Subcutaneous adipose tissue (tissue), 4 donors: ENCODE results near the gene RCN1. TPM values are rescaled to one million over a fixed set of nuclear protein-coding genes. Genes with fewer than 3 reads are reported as not detected.

ENCODE experiments used
- total RNA-seq, 4 donors: library from RNA; depleted of rRNA; stranded (reverse); fragments of >200 nt; gene quantifications; one replicate each; pipeline ENCODE4 v1.1.0, GENCODE V29; 2016
- TF ChIP-seq, protein P1 (sequence below): fragments of 450-650 bp; IDR thresholded peaks from one replicate; pipeline ENCODE4 v1.5.1; 2016; ENCODE audit warnings: low read depth, mild to moderate bottlenecking, control low read depth, antibody characterized with exemption, moderate library complexity

Gene RCN1
- total RNA-seq, 4 donors from 2014 or later: 55.8 to 81.8 (median 64.9) TPM

DNA sequence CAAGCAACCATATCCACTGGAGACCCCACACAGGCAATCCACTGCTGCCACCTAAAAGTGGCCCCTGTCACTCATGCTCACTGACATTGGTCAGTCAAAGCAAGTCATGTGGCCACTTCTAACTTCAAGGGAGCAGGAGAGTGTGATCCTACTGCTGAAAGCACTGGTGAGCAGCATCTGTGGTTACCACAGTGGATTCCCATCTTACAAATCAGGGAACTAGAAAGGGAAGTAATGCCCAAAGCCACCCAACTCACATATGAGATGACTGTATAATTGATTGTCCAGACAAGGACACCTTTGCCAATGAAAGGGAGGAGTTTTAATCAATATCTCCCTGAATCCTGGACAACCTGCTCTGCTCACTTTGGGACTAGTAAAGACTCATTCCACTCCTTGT, 17.7 kb downstream of the RCN1 start:
- TF ChIP-seq, protein P1, sequence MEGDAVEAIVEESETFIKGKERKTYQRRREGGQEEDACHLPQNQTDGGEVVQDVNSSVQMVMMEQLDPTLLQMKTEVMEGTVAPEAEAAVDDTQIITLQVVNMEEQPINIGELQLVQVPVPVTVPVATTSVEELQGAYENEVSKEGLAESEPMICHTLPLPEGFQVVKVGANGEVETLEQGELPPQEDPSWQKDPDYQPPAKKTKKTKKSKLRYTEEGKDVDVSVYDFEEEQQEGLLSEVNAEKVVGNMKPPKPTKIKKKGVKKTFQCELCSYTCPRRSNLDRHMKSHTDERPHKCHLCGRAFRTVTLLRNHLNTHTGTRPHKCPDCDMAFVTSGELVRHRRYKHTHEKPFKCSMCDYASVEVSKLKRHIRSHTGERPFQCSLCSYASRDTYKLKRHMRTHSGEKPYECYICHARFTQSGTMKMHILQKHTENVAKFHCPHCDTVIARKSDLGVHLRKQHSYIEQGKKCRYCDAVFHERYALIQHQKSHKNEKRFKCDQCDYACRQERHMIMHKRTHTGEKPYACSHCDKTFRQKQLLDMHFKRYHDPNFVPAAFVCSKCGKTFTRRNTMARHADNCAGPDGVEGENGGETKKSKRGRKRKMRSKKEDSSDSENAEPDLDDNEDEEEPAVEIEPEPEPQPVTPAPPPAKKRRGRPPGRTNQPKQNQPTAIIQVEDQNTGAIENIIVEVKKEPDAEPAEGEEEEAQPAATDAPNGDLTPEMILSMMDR: no peak

DNA sequence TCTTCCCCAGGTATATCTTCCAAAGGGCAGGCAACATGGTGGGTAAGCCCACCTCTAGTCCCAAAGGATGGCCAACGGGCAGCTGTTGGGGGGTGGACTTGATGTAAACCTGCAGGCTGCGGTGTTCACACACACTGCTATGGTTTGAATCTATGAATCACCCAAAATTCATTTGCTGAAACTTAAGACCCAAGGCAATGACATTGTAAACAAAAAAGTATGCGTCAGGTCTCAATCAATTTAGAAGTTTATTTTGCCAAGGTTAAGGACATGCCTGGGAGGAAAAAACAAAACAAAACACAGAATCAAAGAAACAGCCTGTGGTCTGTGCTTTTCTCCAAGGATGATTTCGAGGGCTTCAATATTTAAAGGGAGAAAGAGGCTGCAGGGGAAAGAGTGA, 18.3 kb downstream of the RCN1 start:
- TF ChIP-seq, protein P1: no peak

DNA sequence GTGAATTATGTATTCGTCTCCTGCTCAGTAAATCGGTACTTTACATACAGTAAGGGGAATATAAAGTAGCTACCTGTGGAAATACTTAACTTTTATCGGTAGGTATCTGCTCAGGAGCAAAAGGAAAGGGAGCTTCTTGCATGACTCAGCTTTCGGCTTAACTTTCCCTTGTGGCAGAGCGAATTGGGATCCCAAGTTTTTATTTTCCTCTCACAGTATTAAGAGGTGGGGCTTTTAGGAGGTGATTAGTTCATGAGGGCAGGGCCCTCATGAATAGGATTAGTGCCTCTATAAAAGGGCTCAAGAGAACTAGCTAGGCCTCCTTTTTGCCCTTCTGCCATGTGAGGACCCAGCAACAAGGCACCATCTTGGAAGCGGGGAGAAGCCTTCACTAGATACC, 18.7 kb downstream of the RCN1 start:
- TF ChIP-seq, protein P1: no peak

DNA sequence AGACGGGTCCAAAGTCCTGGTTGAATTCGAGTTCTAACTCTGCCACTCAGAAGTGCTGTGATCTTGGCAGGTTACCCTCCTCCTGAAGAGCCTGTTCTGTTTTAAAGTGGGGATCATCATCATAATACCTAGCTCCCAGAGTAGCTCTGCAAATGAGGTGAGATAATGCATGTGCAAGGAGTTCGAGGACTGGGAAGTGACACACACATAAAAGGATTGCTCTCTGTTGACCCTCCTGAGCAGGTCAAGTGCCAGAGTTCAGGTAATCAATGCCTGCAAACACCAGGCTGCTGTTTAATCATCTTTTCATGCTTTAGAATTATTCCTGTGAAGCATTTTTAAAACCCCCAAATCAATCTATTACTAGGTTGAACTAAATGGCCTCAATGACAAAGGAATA, 19.9 kb downstream of the RCN1 start:
- TF ChIP-seq, protein P1: no peak

DNA sequence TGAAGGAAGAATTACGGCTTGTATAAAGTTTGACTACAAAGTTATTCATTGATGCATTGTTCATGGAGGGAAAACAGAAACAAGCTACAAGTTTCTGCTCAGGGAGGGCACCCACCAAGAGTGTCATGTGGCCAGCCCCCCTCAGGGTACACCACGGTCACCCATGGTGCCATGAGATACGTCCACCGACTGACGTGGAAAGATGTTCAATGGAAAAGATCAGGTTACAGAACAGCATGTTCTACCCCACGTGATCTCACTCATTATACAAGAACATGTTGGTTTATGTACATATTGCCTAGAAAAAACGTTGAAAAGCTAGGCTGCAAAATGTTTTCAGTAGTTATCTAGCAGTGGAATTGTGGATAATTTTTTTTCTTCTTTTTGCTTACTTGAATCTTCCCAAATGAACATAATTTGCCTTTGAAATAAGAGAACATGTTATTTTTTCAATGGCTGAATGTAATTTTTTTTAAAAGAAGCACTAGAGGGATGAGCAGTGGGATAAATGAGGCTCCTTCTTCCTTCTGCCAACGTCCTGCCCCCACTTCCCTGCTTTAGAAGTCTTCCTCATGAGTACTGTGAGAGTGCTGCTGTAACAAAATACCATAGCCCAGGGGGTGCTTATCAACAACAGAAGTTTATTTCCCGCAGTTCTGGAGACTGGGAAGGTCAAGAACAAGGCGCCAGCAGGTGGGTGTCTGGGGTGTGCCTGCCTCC, 22.5 kb downstream of the RCN1 start:
- TF ChIP-seq, protein P1: no peak

DNA sequence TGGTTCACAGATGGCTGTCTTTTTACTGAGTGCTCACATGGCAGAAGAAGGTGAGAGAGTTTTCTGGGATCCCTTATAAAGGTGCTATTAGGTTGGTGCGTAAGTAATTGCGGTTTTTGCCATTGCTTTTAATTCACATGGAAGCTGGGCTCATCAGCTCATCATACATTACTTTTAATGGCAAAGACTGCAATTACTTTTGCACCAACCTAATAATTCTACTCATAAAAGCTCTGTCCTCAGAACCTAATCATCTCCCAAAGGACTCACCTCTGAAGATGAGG, 23.0 kb downstream of the RCN1 start:
- TF ChIP-seq, protein P1: no peak

- TF ChIP-seq, protein P1: no peak
These were observed 24.6 kb downstream of the RCN1 start for GRCh38 chr11:32115446-32115845.
